NCI-H526 treated with DMSO at 0.1 percent for 48 hours (cell line): ENCODE measurements around the gene PTPRS.

Experiments
- DNase-seq: peaks from one replicate; lab custom pipeline; 2025; lab: John Stamatoyannopoulos, UW

The PTPRS gene

GRCh38 chr19:5308451-5309437 is 31.9 kb downstream of the PTPRS start:
- DNase-seq = peak; percentile 31

DNA sequence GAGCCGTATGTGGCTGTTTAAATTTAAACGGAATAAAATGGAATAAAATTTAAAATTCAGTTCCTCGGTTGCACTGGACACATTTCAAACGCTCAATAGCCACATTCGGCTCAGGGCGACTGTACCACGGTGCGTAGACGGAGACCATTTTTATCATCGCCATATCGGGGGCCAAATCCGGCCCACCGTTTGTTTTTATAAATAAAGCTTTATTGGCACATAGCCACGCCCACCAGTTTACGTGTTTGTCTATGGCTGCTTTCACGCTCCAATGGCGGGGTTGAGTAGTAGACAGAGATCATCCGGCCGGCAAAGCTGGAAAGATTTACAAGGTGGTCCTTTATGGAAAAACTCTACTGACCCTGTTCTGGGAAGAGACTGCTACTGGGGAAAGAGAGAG is 33.0 kb downstream of the PTPRS start:
- no peak for DNase-seq

DNA sequence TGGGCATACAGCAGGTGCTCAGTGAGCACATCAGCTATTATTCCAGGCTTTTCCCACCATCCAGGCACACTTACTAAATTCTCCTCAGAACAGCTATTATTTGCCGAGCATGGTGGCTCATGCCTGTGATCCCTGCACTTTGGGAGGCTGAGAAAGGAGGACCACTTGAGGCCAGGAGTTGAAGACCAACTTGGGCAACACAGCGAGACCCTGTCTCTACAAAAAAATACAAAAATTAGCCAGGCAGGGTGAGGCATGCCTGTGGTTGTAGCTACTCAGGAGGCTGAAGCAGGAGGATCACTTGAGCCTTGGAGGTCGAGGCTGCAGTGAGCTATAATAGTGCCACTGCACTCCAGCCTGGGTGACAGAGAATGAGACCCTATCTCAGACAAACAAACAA is 35.4 kb downstream of the PTPRS start:
- no peak for DNase-seq

DNA sequence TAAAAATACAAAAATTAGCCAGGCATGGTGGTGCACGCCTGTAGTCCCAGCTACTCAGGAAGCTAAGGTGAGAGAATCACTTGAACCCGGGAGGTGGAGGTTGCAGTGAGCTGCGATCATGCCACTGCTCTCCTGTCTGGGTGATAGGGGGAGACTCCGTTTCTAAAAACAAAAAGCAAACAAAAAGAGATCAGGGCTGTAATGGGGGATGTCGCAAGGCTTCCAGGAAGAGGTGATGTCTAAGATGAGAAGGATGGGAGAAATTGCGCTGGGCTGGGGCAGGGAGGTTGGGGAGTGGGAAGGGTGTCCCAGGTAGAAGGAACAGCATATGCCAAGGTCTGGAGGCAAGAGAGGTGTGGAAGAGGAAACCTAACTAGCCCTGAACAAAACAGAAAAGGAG is 36.1 kb downstream of the PTPRS start:
- DNase-seq = no peak

GRCh38 chr19:5303208-5303607 is 37.4 kb downstream of the PTPRS start:
- DNase-seq = no peak

DNA sequence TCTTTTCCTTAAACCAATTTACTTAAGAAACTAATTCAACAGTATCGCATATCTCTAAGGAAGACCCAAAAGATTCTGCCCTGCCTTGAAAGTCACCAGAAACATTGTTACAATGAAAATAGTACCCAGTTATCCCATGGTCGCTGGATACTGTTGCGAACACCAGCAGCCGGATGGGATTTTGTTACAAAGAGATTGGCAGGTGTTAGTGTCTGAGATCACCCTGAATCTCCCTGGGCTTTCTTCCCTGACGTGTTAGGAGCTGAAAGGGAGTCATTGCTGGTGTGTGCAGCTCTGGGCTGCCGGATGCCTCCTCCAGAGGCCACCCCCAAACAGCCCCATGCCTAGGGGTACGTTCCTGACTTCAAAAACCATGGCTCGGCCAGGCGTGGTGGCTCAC is 38.2 kb downstream of the PTPRS start:
- no peak for DNase-seq

DNA sequence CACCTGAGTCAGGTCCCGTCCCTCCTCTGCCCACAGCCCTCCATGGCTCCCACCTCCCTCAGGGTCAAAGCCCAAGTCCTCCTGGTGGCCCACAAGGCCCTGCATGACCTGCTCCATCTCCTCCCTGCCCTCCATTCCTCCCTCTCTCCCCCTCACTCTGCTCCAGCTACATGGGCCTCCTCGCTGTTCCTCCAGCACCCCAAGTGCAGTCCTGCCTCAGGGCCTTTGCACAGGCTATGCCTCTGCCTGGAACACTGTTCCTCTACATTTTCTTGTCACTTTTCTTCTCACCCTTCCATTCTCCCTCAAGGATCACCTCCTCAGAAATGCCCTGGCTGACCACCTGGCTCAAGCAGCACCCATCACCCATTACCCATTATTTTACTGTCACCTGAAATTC is 41.5 kb downstream of the PTPRS start:
- DNase-seq = no peak

DNA sequence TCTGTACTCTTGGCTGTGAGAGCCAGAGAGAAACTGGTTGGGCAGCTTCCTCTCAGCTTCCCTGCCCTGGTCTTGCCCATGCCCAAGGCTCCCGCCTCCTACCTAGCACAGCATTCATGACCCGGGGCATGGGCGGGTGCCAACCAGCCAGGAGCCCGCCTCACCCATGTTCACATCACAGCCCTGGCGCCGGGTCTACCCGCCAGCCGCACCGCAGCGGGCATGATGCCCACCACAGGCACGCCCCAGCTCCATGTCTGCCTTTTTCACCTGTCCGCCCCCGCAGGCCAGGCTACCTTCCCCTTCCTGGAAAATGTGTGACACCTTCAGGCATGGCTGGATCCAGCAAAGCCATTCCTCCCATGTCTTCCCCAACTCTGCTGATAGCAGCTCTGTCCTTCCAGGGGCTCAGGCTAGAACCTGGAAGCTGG is 42.1 kb downstream of the PTPRS start:
- DNase-seq = no peak

DNA sequence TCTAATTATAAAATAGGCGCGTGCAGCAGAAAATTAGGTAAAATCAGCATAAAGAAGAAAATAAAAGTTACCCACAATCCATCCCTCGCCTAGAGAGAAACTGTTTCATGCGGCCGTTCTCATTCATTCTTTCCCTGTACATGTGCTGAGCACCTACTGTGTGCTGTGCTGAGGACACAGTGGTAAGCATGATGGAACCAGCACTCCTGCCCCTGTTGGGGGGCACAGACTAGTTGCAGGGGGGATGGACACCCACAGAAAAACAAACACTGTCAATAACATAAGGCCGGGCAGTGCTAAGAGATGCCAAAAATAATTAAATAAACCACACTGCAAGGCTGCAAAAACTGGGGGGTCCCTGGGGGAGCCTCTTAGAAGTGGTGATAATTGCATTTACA is 43.3 kb downstream of the PTPRS start:
- no peak for DNase-seq

GRCh38 chr19:5296457-5297271 is 43.9 kb downstream of the PTPRS start:
- DNase-seq = no peak

GRCh38 chr19:5296021-5296420 is 44.6 kb downstream of the PTPRS start:
- no peak for DNase-seq

GRCh38 chr19:5294403-5295160 is 46.0 kb downstream of the PTPRS start:
- no peak for DNase-seq

DNA sequence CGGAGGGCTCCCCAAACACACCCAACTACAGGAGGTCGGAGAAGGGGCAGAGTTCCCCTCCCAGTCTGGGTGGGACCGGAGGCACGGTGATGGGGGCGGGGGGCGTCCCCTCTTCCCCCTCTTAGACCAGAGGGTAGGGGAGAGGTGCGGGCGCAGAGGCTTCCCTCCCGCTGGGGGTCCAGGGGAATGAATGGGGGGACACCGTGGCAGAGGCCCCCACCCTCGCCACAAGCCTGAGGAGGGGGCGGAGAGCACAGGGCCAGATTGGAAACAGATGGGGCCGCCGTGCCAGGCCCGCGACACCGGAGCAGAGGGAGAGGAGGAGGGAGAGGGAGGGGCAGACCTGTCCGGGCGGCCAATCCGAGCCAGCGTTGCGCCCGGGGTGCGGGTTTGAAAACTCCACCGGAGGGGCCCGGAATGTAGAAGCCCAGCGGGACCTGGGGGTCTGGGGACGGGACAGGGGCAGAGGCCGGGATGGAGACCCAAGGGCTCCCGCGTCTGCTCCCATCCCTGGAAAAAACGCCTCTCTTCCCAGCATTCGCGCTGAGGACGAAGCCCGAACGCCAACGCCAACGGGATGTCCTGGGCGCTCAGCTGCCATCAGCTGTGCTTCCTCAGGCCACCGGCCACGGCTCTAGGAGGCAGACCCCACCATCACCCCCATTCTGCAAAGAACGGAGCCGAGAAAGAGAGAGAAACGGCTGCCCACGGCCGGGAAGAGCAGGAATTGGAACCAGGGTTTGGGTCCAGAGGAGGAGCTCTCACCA is 46.8 kb downstream of the PTPRS start:
- DNase-seq = no peak

DNA sequence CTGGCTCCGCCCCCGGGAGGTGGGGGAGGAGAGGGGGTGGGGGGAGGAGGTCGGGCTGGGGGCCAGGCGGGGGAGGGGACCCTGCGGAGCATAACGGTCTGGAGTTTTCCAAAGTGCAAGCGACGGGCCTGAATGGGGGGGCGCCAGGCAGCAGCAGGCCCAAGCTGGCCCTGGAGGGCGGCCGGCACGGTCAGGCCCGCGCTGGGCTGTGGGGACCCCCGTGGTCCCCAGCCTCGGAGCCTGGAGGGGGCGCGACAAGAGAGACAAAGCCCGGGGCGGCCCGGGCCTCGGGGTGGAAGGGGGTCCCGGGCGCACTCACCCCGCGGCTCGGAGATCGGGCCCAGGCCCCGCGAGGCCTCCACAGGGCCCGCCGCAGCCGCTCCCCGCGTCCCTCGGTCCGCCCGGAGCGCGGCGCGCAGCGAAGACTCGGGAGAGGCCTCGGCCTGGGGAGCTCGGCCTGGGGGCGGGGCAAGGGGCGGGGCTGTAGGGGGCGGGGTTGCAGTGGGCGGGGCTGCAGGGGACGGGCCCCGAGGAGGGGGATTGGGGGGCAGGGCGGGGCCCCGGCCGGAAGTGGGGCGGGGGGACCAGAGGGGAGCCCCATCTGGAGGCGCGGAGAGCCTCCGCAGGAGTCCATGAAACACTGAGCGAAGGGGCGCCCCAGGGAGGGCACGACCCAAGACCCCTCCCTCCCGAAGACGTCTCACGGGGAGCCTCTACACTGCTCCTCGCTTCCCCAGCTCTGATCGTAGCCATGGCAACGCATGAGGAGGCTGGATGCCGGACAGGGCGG is 47.6 kb downstream of the PTPRS start:
- no peak for DNase-seq

GRCh38 chr19:5292453-5292821 is 48.2 kb downstream of the PTPRS start:
- DNase-seq = no peak

- no peak for DNase-seq
Observed at GRCh38 chr19:5291588-5292193, 48.9 kb downstream of the PTPRS start.
